ENCODE results near the gene ATPAF2.

DNA sequence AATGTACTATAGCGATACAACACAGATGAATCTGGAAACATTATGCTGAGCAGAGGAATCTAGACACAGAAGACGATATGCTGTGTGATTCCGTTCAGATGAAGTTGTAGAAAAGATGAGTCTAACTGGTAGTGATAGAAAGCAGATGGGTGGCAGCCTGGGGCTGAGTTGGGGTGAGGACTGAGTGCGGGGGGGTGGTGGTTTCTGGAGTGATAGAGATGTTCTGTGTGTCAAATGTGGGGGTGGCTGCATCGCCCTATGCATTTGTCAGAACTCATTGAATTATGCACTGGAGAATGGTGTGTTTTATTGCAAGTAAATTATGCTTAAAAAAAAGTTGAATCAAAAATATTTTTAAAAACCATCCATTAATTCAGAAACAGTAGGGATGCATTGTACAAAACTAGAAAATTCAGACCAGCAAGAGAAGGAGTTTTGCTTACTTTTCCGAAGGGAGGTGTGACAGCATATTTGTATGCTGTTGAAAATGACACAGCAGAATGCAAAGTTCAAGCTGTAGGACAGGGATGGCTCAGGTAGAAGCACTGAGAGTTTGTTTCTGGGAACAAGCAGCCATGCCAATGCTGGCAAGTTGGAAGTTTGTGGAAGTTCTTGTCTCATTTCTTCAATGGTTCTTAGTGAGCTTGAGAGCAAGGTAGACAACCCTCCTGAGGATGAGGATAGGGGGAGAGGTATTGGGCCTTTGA lies 35.8 kb upstream of the ATPAF2 start:
- TF ChIP-seq EZH2phosphoT487 (IDR thresholded peaks at IDR 0.05; ENCODE audit: insufficient read depth, low read depth) (no peak), EZH2 (IDR thresholded peaks at IDR 0.05; ENCODE audit: insufficient read depth, poor library complexity, severe bottlenecking) (no peak)

Data from GM23248 (cell line).